ENCODE results near the gene JHY. TPM values are rescaled to one million over a fixed set of nuclear protein-coding genes. Genes with fewer than 3 reads are reported as not detected.

JHY gene
- total RNA-seq, result 1 to 10 TPM; 4.9 to 7.0 TPM

GRCh38 chr11:122882189-122882856 is at the start of gene JHY:
Gene JHY, plus strand, starts transcription at chr11:122882759. Its CDS starts 3,091 bp downstream, at chr11:122885850.
- TF ChIP-seq, protein P1, sequence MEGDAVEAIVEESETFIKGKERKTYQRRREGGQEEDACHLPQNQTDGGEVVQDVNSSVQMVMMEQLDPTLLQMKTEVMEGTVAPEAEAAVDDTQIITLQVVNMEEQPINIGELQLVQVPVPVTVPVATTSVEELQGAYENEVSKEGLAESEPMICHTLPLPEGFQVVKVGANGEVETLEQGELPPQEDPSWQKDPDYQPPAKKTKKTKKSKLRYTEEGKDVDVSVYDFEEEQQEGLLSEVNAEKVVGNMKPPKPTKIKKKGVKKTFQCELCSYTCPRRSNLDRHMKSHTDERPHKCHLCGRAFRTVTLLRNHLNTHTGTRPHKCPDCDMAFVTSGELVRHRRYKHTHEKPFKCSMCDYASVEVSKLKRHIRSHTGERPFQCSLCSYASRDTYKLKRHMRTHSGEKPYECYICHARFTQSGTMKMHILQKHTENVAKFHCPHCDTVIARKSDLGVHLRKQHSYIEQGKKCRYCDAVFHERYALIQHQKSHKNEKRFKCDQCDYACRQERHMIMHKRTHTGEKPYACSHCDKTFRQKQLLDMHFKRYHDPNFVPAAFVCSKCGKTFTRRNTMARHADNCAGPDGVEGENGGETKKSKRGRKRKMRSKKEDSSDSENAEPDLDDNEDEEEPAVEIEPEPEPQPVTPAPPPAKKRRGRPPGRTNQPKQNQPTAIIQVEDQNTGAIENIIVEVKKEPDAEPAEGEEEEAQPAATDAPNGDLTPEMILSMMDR (IDR thresholded peaks at IDR 0.05), result no peak
- peak within 1 kb of the TSS; percentile 81 for H3K4me3 ChIP-seq
- ATAC-seq (ENCODE audit: insufficient number of reproducible peaks, low FRiP score, low read depth) (no peak), DNase-seq (ENCODE audit: low spot score) (no peak)
- H3K36me3 ChIP-seq, result no peaks in the 10 kb centered on the region
- peaks cover 0 to 4% of the 10 kb centered on the region in 2 donors for H3K4me1 ChIP-seq (ENCODE audit: control insufficient read depth in 1 of 2, low read depth in 2 of 2)
- H3K9me3 ChIP-seq, result no peaks in the 10 kb centered on the region
- H3K27ac ChIP-seq, result peak within 1 kb of the TSS; percentile 71 to 73
- H3K27me3 ChIP-seq (replicated peaks; ENCODE audit: insufficient read depth), result no peaks in the 10 kb centered on the region

GRCh38 chr11:122833846-122834464 is 48.6 kb upstream of the JHY start:
- TF ChIP-seq, protein P1 (IDR thresholded peaks at IDR 0.05), result no peak
- no peaks in the 10 kb centered on the region for H3K27me3 ChIP-seq (replicated peaks; ENCODE audit: insufficient read depth)
- H3K4me3 ChIP-seq, result no peak overlapping the region
- no peak for DNase-seq (ENCODE audit: low spot score)
- no peak overlapping the region for H3K27ac ChIP-seq
- no peaks in the 10 kb centered on the region for H3K9me3 ChIP-seq
- no peaks in the 10 kb centered on the region for H3K4me1 ChIP-seq (ENCODE audit: control insufficient read depth in 1 of 2, low read depth in 2 of 2)
- ATAC-seq (ENCODE audit: insufficient number of reproducible peaks, low FRiP score, low read depth), result no peak
- H3K36me3 ChIP-seq, result no peaks in the 10 kb centered on the region

DNA sequence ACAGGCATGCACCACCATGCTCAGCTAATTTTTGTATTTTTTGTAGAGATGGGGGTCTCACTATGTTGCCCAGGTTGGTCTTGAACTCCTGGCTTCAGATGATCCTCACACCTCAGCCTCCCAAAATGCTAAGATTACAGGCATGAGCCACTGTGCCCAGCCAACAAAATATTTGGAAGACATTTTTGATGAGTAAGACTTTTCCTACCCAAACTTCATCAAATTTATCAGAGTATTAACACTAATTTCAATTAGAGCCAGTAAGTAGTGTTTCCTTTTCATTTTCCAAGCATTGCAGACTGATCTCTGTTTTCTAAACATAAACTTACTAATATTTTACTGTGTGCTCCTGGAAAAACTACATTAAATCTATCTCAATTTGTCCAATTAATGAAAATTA is 45.6 kb upstream of the JHY start:
- no peaks in the 10 kb centered on the region for H3K9me3 ChIP-seq
- no peak for ATAC-seq (ENCODE audit: insufficient number of reproducible peaks, low FRiP score, low read depth)
- no peak overlapping the region for H3K27ac ChIP-seq
- H3K36me3 ChIP-seq, result no peaks in the 10 kb centered on the region
- H3K27me3 ChIP-seq (replicated peaks; ENCODE audit: insufficient read depth), result no peaks in the 10 kb centered on the region
- TF ChIP-seq, protein P1 (IDR thresholded peaks at IDR 0.05), result no peak
- DNase-seq (ENCODE audit: low spot score), result no peak
- no peaks in the 10 kb centered on the region for H3K4me1 ChIP-seq (ENCODE audit: control insufficient read depth in 1 of 2, low read depth in 2 of 2)
- no peak overlapping the region for H3K4me3 ChIP-seq

GRCh38 chr11:122837528-122838346 is 44.8 kb upstream of the JHY start:
- DNase-seq (ENCODE audit: low spot score) (no peak), ATAC-seq (ENCODE audit: insufficient number of reproducible peaks, low FRiP score, low read depth) (no peak)
- no peaks in the 10 kb centered on the region for H3K27me3 ChIP-seq (replicated peaks; ENCODE audit: insufficient read depth)
- no peaks in the 10 kb centered on the region for H3K9me3 ChIP-seq
- no peak overlapping the region for H3K27ac ChIP-seq
- H3K36me3 ChIP-seq, result no peaks in the 10 kb centered on the region
- no peaks in the 10 kb centered on the region for H3K4me1 ChIP-seq (ENCODE audit: control insufficient read depth in 1 of 2, low read depth in 2 of 2)
- TF ChIP-seq, protein P1 (IDR thresholded peaks at IDR 0.05), result no peak
- no peak overlapping the region for H3K4me3 ChIP-seq

Measured in thoracic aorta (tissue), 2 donors.